Measurements from ENCODE around the gene LRP1B.
A peak's percentile ranks its signal among the peaks of the same experiment; 100 is the strongest.

Gene LRP1B

DNA sequence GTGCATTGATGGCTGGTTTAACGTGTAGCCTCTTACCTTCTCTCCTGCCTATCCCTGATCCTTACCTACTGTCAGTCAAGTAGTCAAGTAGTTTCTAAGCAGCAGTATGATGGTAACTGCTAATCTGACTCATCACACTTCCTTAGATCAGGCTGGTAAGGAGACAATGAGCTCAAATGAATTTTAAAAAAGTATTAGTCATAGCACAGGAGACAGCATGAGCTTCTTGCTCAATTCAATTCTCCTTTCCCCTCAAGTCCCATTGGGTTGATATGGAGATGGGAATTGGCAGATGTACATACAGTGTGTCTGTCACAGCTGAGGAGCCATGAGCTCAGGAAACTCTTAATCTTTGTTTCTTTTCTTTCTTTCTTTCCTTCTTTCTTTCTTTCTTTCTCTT, 799.7 kb downstream of the LRP1B start:
- peak; percentile 91 for ATAC-seq
- TF ChIP-seq ESRRG (CRISPR knock-in tag; IDR thresholded peaks at IDR 0.05) = no peak
- TF ChIP-seq, protein P1, sequence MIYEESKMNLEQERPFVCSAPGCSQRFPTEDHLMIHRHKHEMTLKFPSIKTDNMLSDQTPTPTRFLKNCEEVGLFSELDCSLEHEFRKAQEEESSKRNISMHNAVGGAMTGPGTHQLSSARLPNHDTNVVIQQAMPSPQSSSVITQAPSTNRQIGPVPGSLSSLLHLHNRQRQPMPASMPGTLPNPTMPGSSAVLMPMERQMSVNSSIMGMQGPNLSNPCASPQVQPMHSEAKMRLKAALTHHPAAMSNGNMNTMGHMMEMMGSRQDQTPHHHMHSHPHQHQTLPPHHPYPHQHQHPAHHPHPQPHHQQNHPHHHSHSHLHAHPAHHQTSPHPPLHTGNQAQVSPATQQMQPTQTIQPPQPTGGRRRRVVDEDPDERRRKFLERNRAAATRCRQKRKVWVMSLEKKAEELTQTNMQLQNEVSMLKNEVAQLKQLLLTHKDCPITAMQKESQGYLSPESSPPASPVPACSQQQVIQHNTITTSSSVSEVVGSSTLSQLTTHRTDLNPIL (CRISPR knock-in tag; IDR thresholded peaks at IDR 0.05; ENCODE audit: low read depth) = no peak
- TF ChIP-seq OSR1 (CRISPR knock-in tag; IDR thresholded peaks at IDR 0.05) = no peak
- peak; percentile 32; the same call in 1 of the 2 replicates for TF ChIP-seq ISL1 (CRISPR knock-in tag; IDR thresholded peaks at IDR 0.05)
- TF ChIP-seq ZC3H10 (CRISPR knock-in tag; IDR thresholded peaks at IDR 0.05) = no peak
- no peak for TF ChIP-seq RARB (CRISPR knock-in tag; IDR thresholded peaks at IDR 0.05)
- TF ChIP-seq, protein P2, sequence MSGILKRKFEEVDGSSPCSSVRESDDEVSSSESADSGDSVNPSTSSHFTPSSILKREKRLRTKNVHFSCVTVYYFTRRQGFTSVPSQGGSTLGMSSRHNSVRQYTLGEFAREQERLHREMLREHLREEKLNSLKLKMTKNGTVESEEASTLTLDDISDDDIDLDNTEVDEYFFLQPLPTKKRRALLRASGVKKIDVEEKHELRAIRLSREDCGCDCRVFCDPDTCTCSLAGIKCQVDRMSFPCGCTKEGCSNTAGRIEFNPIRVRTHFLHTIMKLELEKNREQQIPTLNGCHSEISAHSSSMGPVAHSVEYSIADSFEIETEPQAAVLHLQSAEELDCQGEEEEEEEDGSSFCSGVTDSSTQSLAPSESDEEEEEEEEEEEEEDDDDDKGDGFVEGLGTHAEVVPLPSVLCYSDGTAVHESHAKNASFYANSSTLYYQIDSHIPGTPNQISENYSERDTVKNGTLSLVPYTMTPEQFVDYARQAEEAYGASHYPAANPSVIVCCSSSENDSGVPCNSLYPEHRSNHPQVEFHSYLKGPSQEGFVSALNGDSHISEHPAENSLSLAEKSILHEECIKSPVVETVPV (CRISPR knock-in tag; IDR thresholded peaks at IDR 0.05) = no peak
- TF ChIP-seq ZFP3 (CRISPR knock-in tag; IDR thresholded peaks at IDR 0.05) = 0 out of 2 replicates have a peak, but pooled peaks have one; percentile 27

DNA sequence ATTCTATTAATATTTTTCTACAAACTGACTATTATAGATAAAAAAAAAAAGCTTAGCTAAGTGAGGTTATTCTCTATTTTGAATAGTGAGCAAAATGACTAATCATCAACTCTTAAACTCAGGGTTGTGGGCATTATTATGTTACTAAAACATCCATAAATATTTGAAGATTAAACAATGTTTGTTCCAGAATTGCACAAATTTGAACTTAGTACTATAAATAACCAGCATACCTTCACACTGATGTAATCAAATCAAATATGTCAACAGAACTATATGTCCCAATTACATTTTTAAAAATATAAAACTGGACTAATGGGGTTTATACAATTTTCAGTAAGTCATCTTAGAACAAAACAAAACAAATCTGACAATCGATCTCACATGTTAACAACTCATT, 800.9 kb downstream of the LRP1B start:
- TF ChIP-seq ISL1 (CRISPR knock-in tag; IDR thresholded peaks at IDR 0.05) (peak; percentile 30; the same call in 1 of the 2 replicates), ZC3H10 (CRISPR knock-in tag; IDR thresholded peaks at IDR 0.05) (no peak), OSR1 (CRISPR knock-in tag; IDR thresholded peaks at IDR 0.05) (no peak), BACH2 (CRISPR knock-in tag; IDR thresholded peaks at IDR 0.05; ENCODE audit: borderline replicate concordance) (no peak)
- TF ChIP-seq, protein P3, sequence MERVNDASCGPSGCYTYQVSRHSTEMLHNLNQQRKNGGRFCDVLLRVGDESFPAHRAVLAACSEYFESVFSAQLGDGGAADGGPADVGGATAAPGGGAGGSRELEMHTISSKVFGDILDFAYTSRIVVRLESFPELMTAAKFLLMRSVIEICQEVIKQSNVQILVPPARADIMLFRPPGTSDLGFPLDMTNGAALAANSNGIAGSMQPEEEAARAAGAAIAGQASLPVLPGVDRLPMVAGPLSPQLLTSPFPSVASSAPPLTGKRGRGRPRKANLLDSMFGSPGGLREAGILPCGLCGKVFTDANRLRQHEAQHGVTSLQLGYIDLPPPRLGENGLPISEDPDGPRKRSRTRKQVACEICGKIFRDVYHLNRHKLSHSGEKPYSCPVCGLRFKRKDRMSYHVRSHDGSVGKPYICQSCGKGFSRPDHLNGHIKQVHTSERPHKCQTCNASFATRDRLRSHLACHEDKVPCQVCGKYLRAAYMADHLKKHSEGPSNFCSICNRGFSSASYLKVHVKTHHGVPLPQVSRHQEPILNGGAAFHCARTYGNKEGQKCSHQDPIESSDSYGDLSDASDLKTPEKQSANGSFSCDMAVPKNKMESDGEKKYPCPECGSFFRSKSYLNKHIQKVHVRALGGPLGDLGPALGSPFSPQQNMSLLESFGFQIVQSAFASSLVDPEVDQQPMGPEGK (CRISPR knock-in tag; IDR thresholded peaks at IDR 0.05; ENCODE audit: borderline replicate concordance) = no peak
- peak; percentile 35; the same call in 2 of the 3 replicates for ATAC-seq

DNA sequence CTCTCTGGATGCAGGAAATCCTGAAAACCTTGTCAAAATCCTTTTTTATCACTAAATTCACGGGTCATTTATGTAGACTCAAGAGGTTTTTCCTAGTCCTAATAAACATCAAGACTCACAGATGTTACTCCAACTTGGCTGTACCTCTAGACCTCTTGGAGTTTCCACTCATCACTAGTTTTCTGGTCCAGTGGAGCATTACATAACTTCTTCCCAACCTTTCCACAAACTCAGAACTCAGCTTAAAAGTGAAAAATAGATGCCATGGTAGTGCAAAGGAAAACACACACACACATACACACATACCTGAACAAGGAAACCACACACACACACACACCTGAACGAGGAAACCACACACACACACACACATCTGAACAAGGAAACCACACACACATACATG, 807.2 kb downstream of the LRP1B start:
- ATAC-seq = no peak

DNA sequence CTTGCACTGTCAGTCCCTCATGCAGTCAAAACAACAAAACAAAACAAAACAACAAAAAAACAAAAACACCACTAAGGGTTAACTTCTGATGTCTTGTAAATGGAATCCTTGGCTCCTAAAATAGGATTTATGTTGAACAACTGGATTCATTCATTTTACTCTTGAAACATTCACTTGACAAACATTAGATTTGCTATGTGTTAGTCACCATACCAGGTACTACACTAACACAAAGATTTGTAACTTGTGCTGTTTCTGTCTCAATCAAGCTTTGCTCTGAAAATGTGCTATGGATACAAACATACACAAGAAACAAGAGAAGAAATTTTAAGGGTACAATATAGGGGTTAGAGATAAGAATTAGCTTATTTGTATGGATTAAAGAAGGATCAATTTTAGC, 812.8 kb downstream of the LRP1B start:
- no peak for ATAC-seq
- no peak for TF ChIP-seq OSR1 (CRISPR knock-in tag; IDR thresholded peaks at IDR 0.05)

More for the DNA sequence above, 807.2 kb downstream of the LRP1B start:
- TF ChIP-seq, protein P4, sequence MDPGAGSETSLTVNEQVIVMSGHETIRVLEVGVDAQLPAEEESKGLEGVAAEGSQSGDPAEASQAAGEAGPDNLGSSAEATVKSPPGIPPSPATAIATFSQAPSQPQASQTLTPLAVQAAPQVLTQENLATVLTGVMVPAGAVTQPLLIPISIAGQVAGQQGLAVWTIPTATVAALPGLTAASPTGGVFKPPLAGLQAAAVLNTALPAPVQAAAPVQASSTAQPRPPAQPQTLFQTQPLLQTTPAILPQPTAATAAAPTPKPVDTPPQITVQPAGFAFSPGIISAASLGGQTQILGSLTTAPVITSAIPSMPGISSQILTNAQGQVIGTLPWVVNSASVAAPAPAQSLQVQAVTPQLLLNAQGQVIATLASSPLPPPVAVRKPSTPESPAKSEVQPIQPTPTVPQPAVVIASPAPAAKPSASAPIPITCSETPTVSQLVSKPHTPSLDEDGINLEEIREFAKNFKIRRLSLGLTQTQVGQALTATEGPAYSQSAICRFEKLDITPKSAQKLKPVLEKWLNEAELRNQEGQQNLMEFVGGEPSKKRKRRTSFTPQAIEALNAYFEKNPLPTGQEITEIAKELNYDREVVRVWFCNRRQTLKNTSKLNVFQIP (CRISPR knock-in tag; IDR thresholded peaks at IDR 0.05; ENCODE audit: borderline replicate concordance, low read depth) = no peak
- TF ChIP-seq TOX (CRISPR knock-in tag; IDR thresholded peaks at IDR 0.05; ENCODE audit: borderline replicate concordance) (no peak), CSDC2 (CRISPR knock-in tag; IDR thresholded peaks at IDR 0.05) (no peak), GLIS3 (CRISPR knock-in tag; IDR thresholded peaks at IDR 0.05) (no peak), OSR1 (CRISPR knock-in tag; IDR thresholded peaks at IDR 0.05) (no peak), ZNF565 (CRISPR knock-in tag; conservative IDR thresholded peaks at IDR 0.05; ENCODE audit: low read depth) (no peak), TCF4 (CRISPR knock-in tag; IDR thresholded peaks at IDR 0.05; ENCODE audit: borderline replicate concordance) (no peak), ESRRG (CRISPR knock-in tag; IDR thresholded peaks at IDR 0.05) (no peak), ARNTL (CRISPR knock-in tag; IDR thresholded peaks at IDR 0.05; ENCODE audit: borderline replicate concordance, low read depth) (no peak)
- TF ChIP-seq, protein P5, sequence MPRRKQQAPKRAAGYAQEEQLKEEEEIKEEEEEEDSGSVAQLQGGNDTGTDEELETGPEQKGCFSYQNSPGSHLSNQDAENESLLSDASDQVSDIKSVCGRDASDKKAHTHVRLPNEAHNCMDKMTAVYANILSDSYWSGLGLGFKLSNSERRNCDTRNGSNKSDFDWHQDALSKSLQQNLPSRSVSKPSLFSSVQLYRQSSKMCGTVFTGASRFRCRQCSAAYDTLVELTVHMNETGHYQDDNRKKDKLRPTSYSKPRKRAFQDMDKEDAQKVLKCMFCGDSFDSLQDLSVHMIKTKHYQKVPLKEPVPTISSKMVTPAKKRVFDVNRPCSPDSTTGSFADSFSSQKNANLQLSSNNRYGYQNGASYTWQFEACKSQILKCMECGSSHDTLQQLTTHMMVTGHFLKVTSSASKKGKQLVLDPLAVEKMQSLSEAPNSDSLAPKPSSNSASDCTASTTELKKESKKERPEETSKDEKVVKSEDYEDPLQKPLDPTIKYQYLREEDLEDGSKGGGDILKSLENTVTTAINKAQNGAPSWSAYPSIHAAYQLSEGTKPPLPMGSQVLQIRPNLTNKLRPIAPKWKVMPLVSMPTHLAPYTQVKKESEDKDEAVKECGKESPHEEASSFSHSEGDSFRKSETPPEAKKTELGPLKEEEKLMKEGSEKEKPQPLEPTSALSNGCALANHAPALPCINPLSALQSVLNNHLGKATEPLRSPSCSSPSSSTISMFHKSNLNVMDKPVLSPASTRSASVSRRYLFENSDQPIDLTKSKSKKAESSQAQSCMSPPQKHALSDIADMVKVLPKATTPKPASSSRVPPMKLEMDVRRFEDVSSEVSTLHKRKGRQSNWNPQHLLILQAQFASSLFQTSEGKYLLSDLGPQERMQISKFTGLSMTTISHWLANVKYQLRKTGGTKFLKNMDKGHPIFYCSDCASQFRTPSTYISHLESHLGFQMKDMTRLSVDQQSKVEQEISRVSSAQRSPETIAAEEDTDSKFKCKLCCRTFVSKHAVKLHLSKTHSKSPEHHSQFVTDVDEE (CRISPR knock-in tag; IDR thresholded peaks at IDR 0.05) = no peak

All from SK-N-SH treated with all-trans-retinoic acid at 6 μM for 48 hours (cell line).